ENCODE measurements around the gene AHCTF1.

AHCTF1 gene

DNA sequence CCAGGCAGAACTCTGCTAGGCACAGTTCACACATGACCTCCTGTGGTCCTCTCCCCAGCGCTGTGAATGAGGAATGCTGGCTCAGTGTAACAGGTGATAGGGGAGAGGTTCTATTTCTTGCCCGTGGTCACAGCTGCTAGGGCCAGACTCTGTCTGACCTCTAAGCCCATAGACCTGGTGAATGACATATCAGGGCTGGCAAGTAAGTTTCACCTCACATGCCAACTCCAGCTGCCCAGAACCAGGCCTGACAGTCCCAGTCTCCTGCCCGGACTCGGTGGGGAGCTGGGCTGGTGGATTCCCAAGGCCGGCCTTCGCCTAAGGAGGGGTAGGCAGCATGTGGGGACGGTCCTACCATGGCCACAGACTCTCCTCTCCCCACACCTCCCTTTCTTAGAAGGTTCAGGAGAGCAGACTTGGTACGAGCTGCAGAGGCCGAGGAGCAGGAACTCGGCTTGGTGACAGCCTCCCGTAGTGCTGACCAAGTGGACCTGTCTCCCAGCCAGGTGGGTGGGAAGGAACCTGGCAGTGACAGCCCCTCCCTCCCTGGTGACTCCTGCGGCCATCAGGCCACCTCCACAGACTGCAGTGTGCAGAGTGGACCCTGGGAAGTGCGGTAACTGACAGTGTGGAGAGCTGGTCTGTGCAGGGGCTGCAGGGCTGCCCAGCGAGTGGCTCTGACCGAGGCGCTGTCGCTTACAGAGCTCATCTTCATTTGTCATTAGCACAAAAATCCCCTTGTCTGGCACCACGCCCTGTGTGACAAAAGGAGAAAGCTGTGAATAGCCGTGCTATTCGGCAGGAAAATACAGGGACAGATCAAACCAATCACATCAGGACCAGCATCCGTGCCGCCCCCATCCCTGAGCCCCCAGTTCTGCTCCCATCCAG lies 132.9 kb downstream of the AHCTF1 start:
- DNase-seq: no peak

DNA sequence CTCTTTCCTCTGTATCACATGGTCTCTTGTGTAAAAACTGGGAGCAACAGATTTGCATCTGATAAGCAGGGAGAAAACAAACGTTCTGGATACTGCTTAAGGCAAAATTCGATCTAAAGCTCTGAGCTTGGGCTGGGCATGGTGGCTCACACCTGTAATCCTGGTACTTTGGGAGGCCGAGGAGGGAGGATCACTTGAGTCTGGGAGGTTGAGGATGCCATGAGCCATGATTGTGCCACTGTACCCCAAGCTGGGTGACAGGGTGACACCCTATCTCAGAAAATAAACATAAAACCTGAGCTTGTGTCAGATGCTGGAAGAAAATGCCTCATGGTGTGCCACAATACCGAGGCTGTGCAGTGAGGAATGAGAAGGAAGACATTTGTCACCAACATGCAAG lies 133.6 kb downstream of the AHCTF1 start:
- DNase-seq: no peak

GRCh38 chr1:246797597-246797996 lies 134.2 kb downstream of the AHCTF1 start:
- DNase-seq: no peak

DNA sequence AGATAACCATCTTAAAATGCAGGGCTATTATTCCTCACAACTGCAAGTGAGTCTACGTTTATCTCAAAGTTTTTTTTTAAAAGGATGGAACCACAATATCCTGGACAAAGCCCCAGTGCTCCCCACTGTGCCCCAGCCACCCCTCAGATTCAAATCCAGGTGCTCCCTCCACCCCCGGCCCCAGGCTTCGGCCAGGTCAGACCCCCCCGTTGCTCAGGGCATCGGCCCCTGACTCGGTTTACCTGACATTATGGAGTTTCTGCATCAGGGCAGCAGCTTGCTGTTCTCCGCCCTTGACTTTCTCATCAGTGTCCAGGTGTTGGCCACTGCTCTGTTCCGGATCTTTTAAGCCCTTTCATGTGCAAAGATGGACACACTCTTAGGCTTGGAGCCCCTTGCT lies 134.6 kb downstream of the AHCTF1 start:
- DNase-seq: no peak

GRCh38 chr1:246795906-246796694 lies 135.6 kb downstream of the AHCTF1 start:
- DNase-seq: no peak

DNA sequence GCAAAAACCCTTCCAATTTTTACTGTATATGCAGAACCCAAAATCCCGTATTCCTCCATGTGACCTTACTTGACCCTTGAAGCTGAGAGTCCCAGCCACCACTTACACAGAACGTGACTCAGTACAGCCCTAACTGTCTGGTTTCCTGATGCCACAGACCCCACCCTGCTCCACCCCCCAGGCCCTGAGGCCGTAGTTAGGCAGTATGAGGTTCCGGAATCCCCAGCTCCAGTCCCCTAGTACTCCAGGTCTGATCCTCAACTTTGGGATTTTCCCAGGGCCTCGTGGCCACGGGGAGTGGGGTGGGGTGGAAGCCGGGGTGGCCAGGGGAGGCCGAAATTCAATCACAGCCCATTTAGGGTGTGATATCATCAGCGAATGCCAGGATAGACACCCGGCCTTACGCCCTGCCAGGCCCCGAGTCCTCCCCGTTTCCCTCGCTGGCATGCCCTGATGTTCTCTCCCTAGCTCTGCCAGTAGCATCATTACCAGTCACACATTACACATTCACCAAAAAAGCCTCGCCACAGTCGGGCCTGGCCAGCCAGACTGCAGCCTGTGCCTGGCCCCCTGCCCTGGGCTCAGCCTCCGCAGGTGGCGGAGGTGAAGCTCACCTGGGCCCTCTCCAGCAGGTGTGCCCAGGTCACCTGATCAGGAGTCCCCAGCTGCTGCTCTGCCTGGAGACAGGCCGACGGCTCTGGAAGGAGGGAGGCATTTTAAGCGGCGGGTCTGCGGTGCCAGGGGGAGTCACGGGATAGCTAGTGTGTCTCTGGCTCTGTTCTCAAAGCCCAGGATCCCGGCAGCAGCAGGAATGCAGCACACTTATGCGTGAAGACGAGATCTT lies 136.7 kb downstream of the AHCTF1 start:
- no peak for DNase-seq

DNA sequence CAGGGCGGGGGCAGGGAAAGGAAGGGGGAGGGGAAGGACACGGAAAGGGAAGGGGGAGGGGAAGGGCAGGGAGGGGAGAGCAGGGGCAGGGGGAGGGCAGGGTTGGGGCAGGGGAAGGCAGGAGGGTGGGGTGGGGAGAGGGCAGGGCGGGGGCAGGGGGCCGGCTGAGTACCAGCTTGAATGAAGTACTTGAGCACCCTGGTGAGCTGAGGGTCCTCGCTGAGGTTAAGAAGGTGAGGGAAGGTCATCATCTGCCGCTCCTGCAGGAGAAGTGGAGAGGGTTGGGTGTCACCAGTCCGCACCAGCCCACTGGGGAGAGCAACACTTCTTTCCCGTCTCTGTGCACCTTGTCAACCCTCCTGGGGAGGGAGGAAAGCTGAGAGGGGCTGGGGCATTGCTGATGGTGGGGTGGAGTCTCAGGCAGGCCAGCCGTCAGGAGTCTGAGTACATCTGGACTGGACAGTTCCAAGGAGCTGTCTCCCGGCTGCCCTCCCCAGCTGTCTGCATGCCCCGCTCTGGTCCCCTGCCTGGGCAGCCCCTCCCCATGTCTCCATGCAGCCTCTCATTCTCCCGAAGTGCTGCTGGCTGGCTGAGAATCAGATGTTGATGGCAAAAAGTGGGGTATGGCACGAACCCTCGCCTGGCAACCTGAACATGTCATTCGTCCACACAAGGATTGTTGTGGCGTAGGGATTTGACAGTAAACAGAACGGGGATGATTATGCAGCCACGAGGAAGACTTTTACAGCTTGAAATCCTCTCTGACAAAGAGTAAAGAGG lies 137.5 kb downstream of the AHCTF1 start:
- DNase-seq: no peak

- DNase-seq: no peak
Measured at GRCh38 chr1:246793356-246793896, 138.3 kb downstream of the AHCTF1 start.

DNA sequence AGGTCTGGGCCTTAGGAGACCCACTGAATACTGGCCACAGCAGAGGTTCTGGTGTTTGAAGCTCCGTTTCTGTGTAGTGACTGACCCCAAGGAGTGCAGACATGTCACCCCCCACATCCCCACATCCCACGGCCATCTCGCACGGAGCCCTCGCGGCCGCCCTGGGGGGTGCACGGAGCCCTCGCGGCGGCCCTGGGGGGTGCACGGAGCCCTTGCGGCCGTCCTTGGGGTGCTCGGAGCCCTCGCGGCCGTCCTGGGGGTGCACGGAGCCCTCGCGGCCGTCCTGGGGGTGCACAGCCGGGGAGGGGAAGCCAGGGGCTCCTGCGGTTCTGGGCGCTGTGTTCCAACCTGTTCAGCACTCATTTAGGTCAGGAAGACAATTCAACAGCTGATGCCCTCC lies 139.1 kb downstream of the AHCTF1 start:
- no peak for DNase-seq

GRCh38 chr1:246791303-246791918 lies 140.3 kb downstream of the AHCTF1 start:
- DNase-seq: no peak

GRCh38 chr1:246790833-246791232 lies 140.9 kb downstream of the AHCTF1 start:
- DNase-seq: no peak

DNA sequence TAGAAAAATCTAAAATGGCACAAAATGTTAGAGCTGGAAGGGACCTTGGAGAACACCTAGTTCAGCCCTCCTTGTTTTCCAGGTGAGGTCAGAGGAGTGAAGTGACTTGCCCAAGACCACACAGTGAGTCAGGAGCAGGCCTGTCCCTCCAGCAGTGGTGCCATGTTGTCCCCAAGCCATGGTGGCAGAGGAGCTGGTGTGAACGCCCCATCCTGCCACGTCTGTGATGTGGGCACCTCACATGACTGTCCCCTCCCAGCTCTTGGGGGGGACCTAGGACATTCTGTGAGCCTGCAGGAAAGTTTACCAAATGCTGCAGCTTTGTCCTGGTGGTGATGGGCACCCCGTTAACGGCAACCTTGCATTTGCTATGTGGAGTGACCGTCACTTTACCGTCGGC lies 141.4 kb downstream of the AHCTF1 start:
- no peak for DNase-seq

DNA sequence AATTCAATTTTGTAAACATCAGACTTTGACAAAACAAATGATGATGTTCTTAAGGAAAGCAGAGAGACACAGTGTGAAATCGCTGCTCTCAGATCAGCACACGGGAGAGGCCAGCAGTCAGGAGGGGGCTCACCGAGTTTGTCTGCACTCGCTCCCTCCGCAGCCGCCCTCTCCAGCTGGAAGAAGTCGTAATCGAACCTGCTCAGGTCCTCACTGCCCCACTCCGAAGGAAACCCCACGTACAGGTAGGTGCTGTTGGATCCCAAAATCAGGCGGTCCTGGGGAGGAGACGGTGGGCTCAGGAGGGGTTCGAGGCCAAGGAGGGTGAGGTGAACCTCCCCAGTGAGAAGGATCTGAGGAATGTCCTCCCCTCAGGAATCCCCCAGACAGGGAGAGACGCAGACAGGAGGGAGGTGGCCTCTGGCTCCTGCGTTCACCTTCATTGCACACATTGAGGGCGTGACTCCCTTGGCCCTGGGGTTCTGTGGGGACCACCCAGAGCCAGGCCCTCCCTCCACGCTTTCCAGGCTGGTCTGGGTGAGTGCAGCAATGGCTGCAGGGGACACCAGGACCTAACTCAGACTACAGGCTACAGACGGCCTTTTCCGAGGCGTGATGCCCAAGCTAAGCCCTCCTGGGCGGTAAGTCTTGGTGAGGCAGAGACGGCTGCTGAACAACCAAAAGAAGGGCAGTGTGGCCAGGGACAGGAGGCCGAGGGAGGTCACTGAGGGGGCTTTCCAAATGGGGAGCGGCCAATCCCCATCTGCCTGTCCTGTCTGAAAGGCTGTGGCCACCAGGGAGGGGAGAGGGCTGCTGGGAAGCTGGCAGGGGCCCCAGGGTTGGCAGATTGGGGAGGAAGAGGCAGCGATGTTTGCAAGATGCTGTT lies 142.1 kb downstream of the AHCTF1 start:
- no peak for DNase-seq
